MV-4-11 (cell line): ENCODE data around the gene CAB39.

Experiments used
- DNase-seq: peaks from one replicate; lab custom pipeline; 2025; lab: John Stamatoyannopoulos, UW

The CAB39 gene

GRCh38 chr2:230863442-230864121 is 150.9 kb downstream of the CAB39 start:
- no peak for DNase-seq

DNA sequence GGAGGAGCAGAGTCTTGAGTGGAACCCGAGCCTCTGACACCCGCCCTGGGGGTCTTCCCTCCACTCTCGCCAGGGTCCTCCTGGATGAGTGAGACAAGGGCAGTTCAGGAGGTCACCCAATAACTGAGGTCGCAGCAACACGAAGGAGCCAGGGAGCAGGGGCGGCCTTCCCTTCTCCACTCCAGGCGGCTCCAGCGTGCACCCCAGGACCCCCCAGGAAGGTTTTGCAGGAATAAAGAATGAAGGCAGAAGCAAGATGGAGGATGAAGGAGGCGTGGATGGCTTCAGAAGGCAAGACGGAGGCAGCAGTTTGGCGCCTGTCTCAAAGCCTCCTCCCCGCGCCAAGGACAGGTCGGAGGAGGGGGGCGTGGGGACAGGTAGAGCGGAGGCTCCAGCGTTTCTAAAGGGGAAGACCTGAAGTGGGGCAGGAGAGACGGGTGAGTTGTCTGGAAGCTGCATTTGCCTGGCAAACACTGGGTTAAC is 151.5 kb downstream of the CAB39 start:
- DNase-seq: no peak

- peak; percentile 48 for DNase-seq
These were observed 152.1 kb downstream of the CAB39 start, which contains the start of gene ITM2C for GRCh38 chr2:230864605-230865306. Gene ITM2C (plus strand): TSS chr2:230864942. CDS start chr2:230865026, 84 bp downstream.

- DNase-seq: no peak
These were observed 152.7 kb downstream of the CAB39 start for GRCh38 chr2:230865307-230865765.

DNA sequence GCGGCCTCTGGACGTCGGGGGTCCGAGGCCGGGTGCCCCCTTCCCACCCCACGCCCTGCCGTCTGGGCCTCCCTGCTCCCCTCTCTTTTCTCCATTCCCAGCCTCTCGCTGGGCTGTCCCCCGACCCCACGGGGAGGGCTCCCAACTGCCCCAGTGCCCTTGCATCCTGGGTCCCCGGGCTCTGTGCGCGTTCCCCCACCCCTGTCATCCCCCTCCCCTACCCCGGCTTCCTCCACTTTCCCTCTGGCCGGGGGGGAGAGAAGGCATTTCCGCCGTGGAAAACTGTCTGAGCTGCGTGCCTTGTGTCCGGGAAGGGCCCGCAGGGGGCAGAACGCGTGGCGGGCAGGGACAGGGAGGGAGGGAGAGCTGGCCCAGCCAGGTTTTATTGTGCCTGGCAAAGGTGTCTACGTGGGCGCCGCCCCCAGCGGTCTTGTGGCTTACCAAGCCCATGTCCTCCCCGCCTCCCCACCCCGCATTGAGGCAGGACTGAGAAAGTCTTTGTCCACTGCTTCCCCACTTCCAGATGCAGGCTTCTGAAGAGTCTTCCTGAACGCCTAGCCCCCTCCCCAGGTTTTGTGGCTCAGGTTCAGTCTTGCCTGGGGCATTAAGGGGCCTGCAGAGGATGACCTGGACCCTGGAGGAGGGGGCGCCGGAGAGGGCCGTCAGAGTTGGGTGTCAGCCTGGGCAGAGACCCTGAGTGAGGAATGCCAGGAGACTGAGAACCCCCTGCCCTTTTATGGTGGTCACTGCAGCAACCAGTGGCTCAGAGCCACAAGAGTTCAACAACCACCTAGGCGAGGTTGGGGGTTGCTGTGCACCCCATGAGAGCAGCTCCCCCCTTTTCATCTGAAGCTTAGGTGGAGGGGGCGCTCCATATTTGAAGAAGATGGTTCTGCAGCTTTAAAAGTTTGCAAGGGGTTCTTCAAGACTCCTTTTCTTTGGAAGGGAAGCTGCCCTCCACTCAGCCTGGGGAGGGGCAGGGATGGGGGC is 153.4 kb downstream of the CAB39 start:
- no peak for DNase-seq

DNA sequence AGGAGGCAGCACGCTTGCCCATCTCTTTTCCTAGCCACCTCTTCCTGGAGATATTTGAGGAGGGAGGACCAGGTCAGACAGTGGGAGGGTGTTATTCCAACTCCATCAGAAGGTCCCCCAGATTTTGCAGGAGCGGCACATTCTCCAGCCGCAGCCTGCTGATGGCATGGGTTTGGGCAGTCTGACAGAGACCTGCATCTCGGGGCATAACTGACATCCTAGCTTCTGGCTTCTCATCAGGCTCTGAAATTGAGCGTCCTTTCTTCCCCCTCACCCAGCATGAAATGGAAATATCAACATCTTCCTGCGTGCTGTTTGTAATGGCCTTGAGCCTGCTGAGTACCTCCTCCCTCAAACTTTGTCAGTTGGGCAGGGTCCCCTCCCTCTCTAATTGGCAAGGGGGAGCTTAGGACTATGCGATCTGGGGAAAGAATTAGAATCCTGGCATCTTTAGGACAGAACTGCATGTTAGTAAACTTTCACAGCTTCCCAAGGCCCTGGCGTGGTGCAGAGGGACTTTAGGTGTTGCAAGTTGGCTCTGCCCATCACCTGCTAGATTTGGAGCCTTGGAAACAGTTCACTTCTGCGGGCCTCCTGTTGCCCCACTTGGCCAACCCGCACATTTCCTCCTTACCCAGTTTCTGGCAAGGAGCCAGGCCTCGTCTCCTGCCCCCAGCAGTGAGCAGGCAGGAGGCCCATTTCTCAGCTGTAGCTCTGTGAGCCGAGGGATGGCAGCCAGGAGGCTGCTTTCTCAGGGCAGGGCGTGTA is 154.3 kb downstream of the CAB39 start:
- peak; percentile 70 for DNase-seq

GRCh38 chr2:230868161-230868946 is 155.7 kb downstream of the CAB39 start:
- DNase-seq: no peak

DNA sequence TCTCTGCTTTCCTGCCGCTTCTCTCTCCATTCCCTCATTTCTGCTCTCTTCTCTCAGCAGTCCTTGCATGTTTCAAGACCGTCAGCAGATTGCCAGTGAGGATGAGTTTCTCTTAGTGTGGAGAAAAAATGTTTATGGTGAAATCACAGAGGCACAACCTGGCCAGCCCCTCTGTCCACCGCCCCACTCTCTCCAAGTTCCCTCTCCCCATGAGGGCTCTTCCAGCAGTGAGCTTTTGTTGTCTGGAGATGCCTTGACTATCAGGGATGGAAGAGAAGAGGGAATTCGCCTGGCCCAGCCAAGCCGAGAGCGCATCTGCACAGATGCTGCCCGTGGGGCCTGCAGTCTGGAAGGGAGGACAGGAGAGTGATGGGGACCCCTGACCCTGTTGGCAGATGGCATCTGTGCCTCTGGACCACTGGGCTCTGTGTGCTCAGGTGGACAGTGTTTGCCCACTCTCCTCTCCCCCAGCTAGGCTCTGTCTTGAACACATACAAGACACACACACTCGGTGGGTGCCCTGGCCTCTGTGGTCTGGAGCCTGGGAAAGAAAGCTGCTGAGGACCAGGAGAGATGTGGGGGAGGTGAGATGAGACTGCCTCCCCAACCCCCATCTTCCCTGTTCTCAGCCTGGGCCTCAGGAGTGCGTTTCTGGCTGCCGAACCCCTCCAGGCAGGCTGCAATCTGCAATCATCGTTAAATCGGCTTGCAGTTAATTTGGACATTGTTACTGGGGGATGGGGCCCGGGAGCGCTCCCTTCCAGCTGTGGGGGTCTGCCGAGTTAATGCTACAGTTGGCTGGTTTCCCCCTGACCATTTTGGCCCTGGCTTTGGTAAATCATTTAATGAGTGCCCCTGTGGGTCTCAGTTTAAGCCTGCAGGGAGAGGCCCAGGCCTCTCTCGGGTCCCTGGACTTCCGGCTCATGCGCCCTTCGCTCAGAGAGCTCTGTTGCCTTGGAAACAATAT is 156.6 kb downstream of the CAB39 start:
- DNase-seq: no peak

DNA sequence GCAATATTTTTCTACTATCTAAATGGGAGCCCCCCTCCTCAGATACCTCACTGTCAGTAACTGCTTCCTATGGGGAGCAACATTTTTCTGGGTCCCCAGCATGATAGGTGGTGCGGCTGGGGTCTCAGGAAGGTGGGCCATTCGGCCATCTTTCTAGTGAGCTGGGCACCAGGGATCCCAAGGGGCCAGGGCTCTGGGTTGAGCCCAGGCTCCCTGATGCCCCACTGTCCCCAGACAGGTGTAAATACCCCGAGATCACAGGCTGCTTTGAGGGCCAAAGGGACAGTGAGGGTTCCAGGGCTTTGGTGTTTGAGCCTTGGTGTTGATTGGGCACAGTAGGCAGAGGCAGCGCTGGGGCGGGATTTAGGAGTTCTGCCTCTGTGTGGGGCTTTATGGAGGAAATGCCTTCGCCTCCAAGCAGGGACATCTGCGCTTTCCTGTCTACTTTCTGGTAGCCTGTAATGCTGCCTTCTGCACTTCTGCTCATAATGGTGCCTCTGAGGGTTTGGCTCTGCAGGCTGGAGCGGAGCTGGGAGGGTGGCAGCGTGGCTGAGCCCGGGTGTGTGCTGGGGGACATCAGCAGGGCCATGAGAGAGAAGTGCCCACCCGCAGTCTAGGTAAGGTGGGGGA is 157.4 kb downstream of the CAB39 start:
- no peak for DNase-seq
